Measurements from ENCODE around the gene CELSR1. TPM values are rescaled to one million over a fixed set of nuclear protein-coding genes. Genes with fewer than 3 reads are reported as not detected.
"Not testable (repeated sequence)": the region's sequence is repeated elsewhere in the genome, so short reads cannot be mapped to it uniquely, and the experiment has no call there.

CELSR1 gene
- total RNA-seq, 2 experiments from 2014 or later = 0.10 to 0.17 TPM

GRCh38 chr22:46502440-46503175 is 34.8 kb downstream of the CELSR1 start:
- ChIA-PET CTCF (no interaction called here), POLR2A (no interaction called here)

DNA sequence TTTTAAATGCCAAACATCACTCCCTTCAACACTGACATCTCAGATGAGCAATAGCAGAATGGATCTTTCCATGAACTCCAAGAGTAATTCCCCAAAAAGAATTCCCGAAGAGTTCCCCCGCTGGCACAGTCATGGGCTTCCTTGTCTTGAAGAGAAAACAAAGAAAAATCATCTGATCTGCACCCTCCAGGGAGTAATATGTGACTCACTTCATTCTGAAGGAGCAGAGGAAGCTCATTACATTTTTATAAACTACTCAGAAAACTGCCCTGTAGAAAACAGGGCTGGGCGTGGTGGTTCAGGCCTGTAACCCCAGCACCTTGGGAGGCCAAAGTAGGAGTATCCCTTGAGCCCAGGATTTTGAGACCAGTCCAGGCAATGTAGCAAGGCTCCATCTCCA is 35.7 kb downstream of the CELSR1 start:
- ChIA-PET CTCF (no interaction called here), POLR2A (no interaction called here)

- CTCF ChIA-PET = not testable (repeated sequence)
Observed at GRCh38 chr22:46501265-46501664, 36.2 kb downstream of the CELSR1 start.

GRCh38 chr22:46500201-46500600 is 37.2 kb downstream of the CELSR1 start:
- ChIA-PET POLR2A (no interaction called here), CTCF (no interaction called here)

More at GRCh38 chr22:46501265-46501664, 36.2 kb downstream of the CELSR1 start:
- POLR2A ChIA-PET = not testable (repeated sequence)

DNA sequence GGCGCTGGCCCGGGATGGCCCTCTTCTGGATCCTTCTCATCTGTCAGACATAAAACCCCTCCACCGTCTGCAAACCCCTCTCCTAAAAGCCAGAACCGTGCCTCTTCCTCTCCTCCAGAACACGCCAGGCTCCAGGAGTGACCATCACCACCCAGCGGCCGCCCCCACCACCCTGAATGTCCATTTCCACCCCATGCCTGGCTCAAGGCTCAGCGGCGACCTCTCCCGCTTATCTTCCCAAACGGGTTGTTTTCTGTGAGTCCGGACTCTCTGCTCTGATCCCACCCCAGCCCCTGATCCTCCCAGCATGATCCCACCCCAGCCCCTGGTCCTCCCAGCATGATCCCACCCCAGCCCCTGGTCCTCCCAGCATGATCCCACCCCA is 37.6 kb downstream of the CELSR1 start:
- ChIA-PET CTCF (no interaction called here), POLR2A (no interaction called here)

- ChIA-PET POLR2A (no interaction called here), CTCF (no interaction called here)
Observed at GRCh38 chr22:46491946-46492345, 45.5 kb downstream of the CELSR1 start.

- POLR2A ChIA-PET = no interaction called here
- CTCF ChIA-PET = no interaction called here
Observed at GRCh38 chr22:46490538-46490937, 46.9 kb downstream of the CELSR1 start.

DNA sequence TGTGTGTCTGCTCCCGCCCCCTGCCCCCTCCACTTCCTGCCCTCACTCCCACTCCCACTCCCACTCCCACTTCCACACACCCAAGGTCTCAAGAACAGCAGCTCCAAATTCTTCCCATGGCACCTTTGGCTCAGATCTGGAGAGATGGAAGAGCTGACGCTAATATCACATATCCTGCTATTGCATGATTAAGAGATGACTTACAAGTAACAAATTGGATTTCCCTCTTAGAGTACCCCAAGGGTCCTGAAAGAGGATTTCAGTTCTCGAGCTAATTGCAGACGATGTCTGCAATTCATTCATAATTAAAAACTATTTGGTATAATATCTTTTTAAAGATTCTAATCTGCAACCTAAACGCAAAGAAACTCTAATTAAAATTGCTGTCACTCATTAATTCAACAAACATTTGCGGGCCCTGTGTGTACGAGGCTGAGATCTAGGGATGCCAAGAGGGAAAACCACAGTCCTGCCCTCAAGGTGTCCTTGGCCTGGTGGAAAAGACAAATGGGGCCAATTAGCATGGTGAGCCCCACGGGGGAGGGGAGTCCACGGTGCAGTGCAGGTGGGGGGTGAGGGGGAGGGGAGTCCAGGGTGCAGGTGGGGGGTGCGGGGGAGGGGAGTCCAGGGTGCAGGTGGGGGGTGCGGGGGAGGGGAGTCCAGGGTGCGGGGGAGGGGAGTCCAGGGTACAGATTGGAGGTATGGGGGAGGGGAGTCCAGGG is 50.3 kb downstream of the CELSR1 start:
- CTCF ChIA-PET = no interaction called here
- POLR2A ChIA-PET = interaction anchor here (0.6 kb wide), 1 partner anchor 50 kb away, joined by 4 read pairs; no protein-coding TSS in a partner anchor

DNA sequence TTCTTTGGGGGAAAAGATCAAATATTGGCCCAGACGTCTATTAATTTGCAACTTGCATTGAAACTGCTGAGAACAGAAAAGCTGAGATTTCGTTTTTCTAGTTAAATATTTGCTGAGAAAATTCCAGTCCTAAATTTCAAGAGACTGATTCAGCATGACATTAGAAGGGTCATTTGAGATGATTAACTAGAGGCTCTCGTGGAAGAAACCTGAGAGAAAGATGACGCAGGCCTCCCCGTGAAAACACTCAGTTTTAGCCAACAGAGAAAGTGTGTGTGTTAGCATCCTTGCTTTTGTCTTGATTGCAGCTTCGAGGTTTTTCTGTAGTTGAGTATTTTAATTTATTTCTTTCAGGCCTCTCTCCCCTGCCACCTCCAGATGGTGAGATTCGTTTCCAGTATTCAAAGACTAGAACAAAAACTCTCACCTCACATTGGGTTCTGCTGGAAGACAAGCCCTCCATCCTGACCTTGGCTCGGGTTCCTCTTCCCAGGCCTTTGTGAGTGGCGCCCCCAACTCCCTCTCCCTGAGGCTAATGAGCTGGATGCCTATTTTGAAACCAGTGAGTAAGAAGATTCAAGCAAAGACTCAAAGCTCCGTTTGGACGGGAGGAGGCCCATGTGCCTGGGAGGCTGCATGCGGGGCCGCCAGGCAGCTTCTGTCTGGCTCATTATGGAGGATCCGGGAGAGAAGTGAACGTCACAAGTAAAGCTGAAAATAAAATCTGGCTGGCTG is 52.4 kb downstream of the CELSR1 start:
- ChIA-PET POLR2A (no interaction called here), CTCF (no interaction called here)

GRCh38 chr22:46484156-46484860 is 53.1 kb downstream of the CELSR1 start:
- CTCF ChIA-PET = no interaction called here
- POLR2A ChIA-PET = no interaction called here

GRCh38 chr22:46483353-46483752 is 54.1 kb downstream of the CELSR1 start:
- ChIA-PET POLR2A (no interaction called here), CTCF (interaction anchor here (0.7 kb wide), 1 partner anchor 49 kb away, joined by 3 read pairs; no protein-coding TSS in a partner anchor)

DNA sequence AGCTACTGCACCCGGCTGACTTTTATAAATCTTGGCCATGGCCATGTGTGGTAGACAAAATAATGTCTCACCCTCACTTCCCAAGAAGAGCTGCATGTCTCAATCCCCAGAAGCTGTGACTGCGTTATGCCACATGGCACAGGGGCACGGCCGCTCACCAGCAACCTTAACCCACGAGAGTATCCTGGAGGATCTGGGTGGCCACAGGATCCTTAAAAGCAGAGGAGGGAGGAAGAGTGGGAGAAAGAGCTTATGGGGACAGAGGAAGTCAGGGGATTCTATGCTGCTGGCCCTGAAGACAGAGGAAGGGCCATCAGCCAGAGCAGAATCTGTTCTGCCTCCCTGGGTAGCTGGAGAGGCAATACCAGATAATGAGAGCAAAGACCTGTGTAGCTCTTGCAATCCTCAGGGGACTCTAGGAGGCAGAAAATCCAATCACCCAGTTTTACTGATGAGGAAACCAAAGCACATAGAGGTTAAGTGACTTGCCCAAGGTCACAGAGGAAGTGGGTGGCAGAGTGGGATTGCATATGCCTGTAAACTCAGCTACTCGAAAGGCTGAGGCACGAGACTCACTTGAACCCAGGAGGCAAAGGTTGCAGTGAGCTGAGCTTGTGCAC is 55.3 kb downstream of the CELSR1 start:
- ChIA-PET POLR2A (no interaction called here), CTCF (no interaction called here)

DNA sequence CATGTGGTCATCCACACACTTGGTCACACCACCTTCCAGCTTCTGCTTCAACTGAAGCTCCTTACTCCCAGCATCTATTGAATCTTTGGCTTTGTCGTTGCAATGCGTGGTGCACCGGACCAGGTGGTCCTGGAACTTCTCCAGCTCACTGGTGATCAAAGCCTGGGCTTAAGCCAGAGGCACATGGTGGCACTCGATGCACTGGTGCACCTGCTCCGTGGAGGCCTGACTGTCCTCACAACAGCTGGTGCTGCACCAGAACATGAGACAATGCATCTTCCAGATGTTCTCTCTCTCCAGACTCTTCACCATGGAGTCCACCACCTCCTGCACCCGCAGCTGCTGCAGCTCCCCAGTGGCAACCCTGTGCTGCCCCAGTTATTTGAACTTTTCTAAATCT is 56.0 kb downstream of the CELSR1 start:
- ChIA-PET POLR2A (no interaction called here), CTCF (no interaction called here)

DNA sequence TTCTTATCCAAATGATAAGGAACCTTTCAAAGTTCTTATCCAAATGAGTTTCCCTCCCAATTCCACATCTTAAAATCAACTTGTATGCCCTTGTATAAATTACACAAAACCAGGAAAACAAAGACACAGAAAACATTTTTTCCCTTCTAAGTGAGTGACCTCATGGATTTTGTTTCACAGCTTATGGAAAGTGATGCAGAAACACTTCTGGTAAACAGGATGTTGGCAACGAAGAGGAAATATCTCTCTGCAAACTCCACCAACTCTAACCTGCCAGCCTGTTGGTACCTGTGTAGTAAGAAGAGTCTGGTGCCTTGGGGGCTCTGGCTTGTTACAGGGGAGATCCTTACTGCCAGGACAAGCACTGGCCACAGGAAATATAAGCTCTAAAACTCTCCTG is 57.0 kb downstream of the CELSR1 start:
- CTCF ChIA-PET = no interaction called here
- POLR2A ChIA-PET = no interaction called here

DNA sequence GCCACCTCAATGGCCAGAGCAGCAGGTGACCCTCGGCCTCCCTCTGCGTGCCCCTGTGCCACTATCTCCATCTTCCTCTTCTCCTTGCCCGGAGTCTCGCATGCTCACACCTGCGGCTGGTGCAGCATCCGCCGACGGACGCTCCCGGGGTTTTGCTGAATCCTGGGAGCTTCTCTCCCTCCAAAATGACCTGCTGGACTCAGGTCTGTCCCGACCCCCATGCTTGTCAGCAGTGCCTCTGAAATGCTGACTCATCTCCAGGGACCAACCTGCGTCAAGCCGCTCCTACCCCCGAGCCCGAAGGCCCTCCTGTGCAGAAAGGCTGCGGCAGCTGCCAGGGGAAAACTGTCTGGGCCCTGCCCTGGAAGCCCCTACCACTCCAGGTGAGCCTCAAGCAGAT is 58.4 kb downstream of the CELSR1 start:
- POLR2A ChIA-PET = no interaction called here
- CTCF ChIA-PET = no interaction called here

GRCh38 chr22:46478083-46478551 is 59.3 kb downstream of the CELSR1 start:
- ChIA-PET CTCF (no interaction called here), POLR2A (no interaction called here)

DNA sequence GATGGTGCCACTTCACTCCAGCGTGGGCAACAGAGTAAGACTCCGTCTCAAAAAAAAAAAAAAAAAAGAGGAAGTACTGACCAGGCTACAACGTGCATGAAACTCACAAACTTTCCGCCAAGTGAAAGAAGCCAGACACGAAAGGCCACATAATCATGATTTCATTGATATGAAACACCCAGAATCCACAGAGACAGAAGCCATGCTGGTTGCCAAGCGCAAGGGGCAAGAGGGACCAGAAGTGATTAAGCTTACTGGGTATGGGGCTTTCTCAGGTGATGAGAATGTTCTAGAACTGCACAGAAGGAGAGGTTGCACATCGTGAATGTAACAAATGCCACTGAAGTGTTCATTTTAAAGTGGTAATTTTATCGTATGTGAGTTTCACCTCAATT is 60.9 kb downstream of the CELSR1 start:
- POLR2A ChIA-PET = no interaction called here
- CTCF ChIA-PET = no interaction called here

DNA sequence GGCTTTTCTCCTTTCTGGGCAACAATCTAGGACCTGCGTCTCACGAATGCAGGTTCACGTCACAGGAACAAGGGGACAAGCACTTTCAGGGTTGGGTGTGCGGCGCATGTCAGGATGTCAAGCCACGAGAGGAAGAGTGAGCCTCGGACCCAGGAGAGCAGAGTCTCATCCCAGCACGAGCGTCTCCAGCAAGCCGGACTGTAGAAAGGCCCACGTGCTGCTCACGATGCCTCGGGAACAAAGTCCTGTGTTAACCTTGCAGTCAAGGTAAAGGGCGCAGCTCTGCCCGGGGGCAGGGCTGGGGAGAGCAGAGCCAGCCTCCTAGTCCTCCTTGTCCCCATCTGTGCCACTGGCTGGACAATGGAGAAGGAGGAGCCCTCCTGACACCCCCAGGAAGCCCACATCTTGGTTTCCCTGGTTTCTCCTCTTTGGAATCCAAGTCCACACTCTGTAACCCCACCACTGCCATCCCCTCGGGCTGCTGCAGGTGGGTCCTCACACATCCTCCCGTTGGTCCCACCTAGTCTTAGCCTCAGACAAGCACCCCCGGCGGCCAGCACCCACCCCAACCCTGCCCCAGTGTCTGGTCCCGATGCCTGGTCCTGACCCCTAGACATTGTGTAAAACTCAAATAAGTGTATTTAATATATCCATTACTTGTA is 63.4 kb downstream of the CELSR1 start:
- CTCF ChIA-PET = no interaction called here
- POLR2A ChIA-PET = no interaction called here

DNA sequence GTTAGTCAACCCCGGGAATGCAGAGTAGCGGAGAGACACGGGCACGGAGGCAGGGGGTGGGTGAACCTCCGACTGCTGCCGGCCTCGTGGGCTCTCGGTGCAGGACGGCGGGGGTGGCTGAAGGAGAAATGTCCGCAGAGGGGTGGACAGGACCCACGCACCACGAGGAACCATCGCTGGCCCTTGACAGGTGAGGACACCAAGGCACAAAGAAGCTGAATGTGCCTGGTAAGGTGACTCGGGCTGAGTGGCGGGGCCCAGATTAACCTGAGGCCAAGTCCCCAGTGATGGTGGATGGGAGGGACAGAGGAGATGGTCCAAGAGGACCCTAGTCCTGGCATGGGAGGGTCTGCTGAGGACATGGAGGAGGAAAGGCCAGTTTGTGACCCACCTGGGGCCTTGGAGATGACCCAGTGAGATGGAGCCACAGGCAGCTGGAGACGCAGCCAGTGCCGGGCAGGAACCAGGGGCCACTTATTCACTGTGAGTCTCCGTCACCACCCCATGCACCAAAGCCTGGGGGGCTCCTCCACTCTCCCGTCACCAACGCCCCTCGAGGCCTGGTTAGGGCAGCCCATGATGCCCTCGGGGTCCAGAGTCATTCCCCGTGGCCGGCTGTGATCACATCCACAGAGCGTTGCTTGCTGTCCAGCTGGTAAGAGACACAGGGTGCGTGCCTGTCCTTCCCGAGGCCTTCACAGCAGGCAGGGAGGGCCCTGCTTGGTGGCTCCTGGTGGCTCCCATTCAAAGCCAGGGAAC is 64.2 kb downstream of the CELSR1 start:
- ChIA-PET CTCF (no interaction called here), POLR2A (no interaction called here)
